ENCODE measurements around the gene GCNT1. TPM values are rescaled to one million over a fixed set of nuclear protein-coding genes. Genes with fewer than 3 reads are reported as not detected.

Gene GCNT1
- total RNA-seq, 1 experiment from 2014 or later, result 0.28 TPM

DNA sequence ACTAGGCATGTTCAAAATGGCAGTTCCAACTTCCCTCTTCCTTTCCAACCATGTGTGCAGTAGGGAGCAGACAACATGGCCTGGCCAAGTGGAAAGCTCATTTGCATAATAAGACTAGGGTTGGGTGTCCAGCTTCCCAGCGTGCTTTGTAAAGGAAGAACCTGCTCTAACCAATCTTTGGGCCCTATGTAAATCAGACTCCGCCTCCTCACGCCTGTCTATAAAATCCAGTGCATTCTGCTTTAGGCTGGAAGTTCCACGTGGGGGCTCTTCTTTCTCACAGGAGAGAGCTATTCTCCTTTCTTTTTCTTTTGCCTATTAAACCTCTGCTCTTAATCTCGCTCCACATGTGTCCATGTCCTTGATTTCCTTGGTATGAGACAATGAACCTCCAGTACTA, 83.4 kb downstream of the GCNT1 start:
- no TSS peak for BruUV-seq (replicated peaks)
- no peak for ATAC-seq
- ChIA-PET POLR2A (no interaction called here), CTCF (no interaction called here)
- Histone ChIP-seq H3K36me3 (ENCODE audit: control insufficient read depth, insufficient read depth, low read length) (no peaks in the 10 kb centered on the region), H3K27ac (ENCODE audit: low read length) (no peak overlapping the region), H3K9me3 (ENCODE audit: control insufficient read depth, insufficient read depth, low read depth, low read length) (no peaks in the 10 kb centered on the region), H3K4me1 (ENCODE audit: control insufficient read depth, insufficient read depth, low read length) (no peaks in the 10 kb centered on the region), H3K4me3 (ENCODE audit: low read depth in 2 of 2, low read length in 2 of 2) (no peak overlapping the region), H3K27me3 (ENCODE audit: control insufficient read depth, insufficient read depth, low read length) (no peaks in the 10 kb centered on the region)
- in situ Hi-C loops (cut with HindIII; ENCODE audit: low pct_unique_long_range_greater_than_20kb, low sequenced_read_pairs) (no loop called here), intact Hi-C loops (cut with micrococcal nuclease; ENCODE audit: unreplicated experiment) (no loop called here)
- TF ChIP-seq, protein P1, sequence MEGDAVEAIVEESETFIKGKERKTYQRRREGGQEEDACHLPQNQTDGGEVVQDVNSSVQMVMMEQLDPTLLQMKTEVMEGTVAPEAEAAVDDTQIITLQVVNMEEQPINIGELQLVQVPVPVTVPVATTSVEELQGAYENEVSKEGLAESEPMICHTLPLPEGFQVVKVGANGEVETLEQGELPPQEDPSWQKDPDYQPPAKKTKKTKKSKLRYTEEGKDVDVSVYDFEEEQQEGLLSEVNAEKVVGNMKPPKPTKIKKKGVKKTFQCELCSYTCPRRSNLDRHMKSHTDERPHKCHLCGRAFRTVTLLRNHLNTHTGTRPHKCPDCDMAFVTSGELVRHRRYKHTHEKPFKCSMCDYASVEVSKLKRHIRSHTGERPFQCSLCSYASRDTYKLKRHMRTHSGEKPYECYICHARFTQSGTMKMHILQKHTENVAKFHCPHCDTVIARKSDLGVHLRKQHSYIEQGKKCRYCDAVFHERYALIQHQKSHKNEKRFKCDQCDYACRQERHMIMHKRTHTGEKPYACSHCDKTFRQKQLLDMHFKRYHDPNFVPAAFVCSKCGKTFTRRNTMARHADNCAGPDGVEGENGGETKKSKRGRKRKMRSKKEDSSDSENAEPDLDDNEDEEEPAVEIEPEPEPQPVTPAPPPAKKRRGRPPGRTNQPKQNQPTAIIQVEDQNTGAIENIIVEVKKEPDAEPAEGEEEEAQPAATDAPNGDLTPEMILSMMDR (IDR thresholded peaks at IDR 0.05), result no peak
- TF ChIP-seq SIN3A (IDR thresholded peaks at IDR 0.05; ENCODE audit: borderline replicate concordance, insufficient read depth, low read depth, low read length) (no peak), TCF7L2 (IDR thresholded peaks at IDR 0.05; ENCODE audit: low read depth, low read length) (no peak), POLR2AphosphoS5 (IDR thresholded peaks at IDR 0.05; ENCODE audit: low read depth, low read length) (no peak)
- TF ChIP-seq, protein P2, sequence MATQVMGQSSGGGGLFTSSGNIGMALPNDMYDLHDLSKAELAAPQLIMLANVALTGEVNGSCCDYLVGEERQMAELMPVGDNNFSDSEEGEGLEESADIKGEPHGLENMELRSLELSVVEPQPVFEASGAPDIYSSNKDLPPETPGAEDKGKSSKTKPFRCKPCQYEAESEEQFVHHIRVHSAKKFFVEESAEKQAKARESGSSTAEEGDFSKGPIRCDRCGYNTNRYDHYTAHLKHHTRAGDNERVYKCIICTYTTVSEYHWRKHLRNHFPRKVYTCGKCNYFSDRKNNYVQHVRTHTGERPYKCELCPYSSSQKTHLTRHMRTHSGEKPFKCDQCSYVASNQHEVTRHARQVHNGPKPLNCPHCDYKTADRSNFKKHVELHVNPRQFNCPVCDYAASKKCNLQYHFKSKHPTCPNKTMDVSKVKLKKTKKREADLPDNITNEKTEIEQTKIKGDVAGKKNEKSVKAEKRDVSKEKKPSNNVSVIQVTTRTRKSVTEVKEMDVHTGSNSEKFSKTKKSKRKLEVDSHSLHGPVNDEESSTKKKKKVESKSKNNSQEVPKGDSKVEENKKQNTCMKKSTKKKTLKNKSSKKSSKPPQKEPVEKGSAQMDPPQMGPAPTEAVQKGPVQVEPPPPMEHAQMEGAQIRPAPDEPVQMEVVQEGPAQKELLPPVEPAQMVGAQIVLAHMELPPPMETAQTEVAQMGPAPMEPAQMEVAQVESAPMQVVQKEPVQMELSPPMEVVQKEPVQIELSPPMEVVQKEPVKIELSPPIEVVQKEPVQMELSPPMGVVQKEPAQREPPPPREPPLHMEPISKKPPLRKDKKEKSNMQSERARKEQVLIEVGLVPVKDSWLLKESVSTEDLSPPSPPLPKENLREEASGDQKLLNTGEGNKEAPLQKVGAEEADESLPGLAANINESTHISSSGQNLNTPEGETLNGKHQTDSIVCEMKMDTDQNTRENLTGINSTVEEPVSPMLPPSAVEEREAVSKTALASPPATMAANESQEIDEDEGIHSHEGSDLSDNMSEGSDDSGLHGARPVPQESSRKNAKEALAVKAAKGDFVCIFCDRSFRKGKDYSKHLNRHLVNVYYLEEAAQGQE (IDR thresholded peaks at IDR 0.05; ENCODE audit: insufficient read depth in 1 of 2, low read depth in 2 of 2, low read length in 1 of 2), result no peak
- no peak for DNase-seq (ENCODE audit: low read depth, low spot score)

DNA sequence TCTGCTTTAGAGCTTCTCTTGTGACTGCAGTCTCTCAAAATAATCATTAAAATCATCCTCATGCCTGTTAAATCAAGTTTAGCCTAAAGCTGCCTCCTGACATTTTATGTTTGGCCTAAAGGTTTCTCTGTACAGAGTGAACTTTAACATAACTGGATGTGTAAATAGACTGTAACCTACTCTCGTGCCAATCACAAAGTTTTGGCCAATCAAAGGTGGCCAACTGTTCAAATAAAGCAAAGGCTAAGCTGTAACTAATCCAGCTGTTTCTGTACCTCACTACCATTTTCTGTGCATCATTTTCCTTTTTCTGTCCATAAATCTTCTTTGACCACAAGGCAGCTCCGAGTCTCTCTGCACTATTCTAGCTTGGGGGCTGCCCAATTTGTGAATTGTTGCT, 86.2 kb downstream of the GCNT1 start:
- Histone ChIP-seq H3K36me3 (ENCODE audit: control insufficient read depth, insufficient read depth, low read length) (no peaks in the 10 kb centered on the region), H3K27me3 (ENCODE audit: control insufficient read depth, insufficient read depth, low read length) (no peaks in the 10 kb centered on the region), H3K9me3 (ENCODE audit: control insufficient read depth, insufficient read depth, low read depth, low read length) (no peaks in the 10 kb centered on the region), H3K27ac (ENCODE audit: low read length) (no peak overlapping the region), H3K4me1 (ENCODE audit: control insufficient read depth, insufficient read depth, low read length) (no peaks in the 10 kb centered on the region), H3K4me3 (ENCODE audit: low read depth in 2 of 2, low read length in 2 of 2) (no peak overlapping the region)
- no TSS peak for BruUV-seq (replicated peaks)
- ChIA-PET CTCF (no interaction called here), POLR2A (no interaction called here)
- TF ChIP-seq, protein P1 (IDR thresholded peaks at IDR 0.05), result no peak
- TF ChIP-seq, protein P2 (IDR thresholded peaks at IDR 0.05; ENCODE audit: insufficient read depth in 1 of 2, low read depth in 2 of 2, low read length in 1 of 2), result no peak
- no peak for TF ChIP-seq POLR2AphosphoS5 (IDR thresholded peaks at IDR 0.05; ENCODE audit: low read depth, low read length)
- TF ChIP-seq SIN3A (IDR thresholded peaks at IDR 0.05; ENCODE audit: borderline replicate concordance, insufficient read depth, low read depth, low read length), result no peak
- TF ChIP-seq TCF7L2 (IDR thresholded peaks at IDR 0.05; ENCODE audit: low read depth, low read length), result no peak
- in situ Hi-C loops (cut with HindIII; ENCODE audit: low pct_unique_long_range_greater_than_20kb, low sequenced_read_pairs), result no loop called here
- ATAC-seq (no peak), DNase-seq (ENCODE audit: low read depth, low spot score) (no peak)
- intact Hi-C loops (cut with micrococcal nuclease; ENCODE audit: unreplicated experiment), result no loop called here

All from Panc1 (cell line).